A549 (cell line): ENCODE data around the gene KLK7.

ENCODE experiments used
- EHMT2 ChIP-seq: fragments of 200-600 bp; sonication (generic); IDR thresholded peaks from 2 replicates; pipeline ENCODE4 v1.6.1; 2016; ENCODE audit warnings: antibody characterized with exemption, low read depth, mild to moderate bottlenecking, moderate library complexity
- EP300 ChIP-seq, 2 experiments: fragments of >200 bp; sonication (Bioruptor Twin); formaldehyde crosslinking; IDR thresholded peaks; 2 replicates in 1 of 2; 3 replicates in 1 of 2; pipeline ENCODE4 v1.6.1; 2016 to 2017
- ESRRA ChIP-seq: fragments of 150-350 bp; IDR thresholded peaks from 2 replicates; pipeline ENCODE4 v1.6.1; 2014; ENCODE audit warnings: mild to moderate bottlenecking, low read length, borderline replicate concordance
- GATA3 ChIP-seq: IDR thresholded peaks from 2 replicates; pipeline ENCODE4 v1.6.1; 2012; ENCODE audit warnings: borderline replicate concordance
- MAZ ChIP-seq: fragments of 150-350 bp; IDR thresholded peaks from 2 replicates; pipeline ENCODE4 v1.6.1; 2014; ENCODE audit warnings: antibody characterized with exemption, low read depth, low read length, borderline replicate concordance
- NFE2L2 ChIP-seq: fragments of 150-350 bp; conservative IDR thresholded peaks from 2 replicates; pipeline ENCODE4 v1.6.1; 2014; ENCODE audit warnings: low read length
- NPAS2 ChIP-seq: fragments of 250-450 bp; sonication (Bioruptor Pico); IDR thresholded peaks from 2 replicates; pipeline ENCODE4 v1.8.0; 2022; ENCODE audit warnings: mild to moderate bottlenecking, moderate library complexity, borderline replicate concordance
- POLR2A ChIP-seq: IDR thresholded peaks from 2 replicates; pipeline ENCODE4 v1.6.1; 2012; ENCODE audit warnings: mild to moderate bottlenecking, low read length
- ZFP36 ChIP-seq: fragments of 450-650 bp; IDR thresholded peaks from 2 replicates; pipeline ENCODE4 v1.6.1; 2014; ENCODE audit warnings: borderline replicate concordance; ENCODE audit not compliant: partially characterized antibody
- TF ChIP-seq, protein P1 (sequence below): fragments of >200 bp; sonication (Bioruptor Twin); formaldehyde crosslinking; IDR thresholded peaks from 3 replicates; pipeline ENCODE4 v1.5.1; 2016
- TF ChIP-seq, protein P2 (sequence below): fragments of 450-650 bp; IDR thresholded peaks from 2 replicates; pipeline ENCODE4 v1.6.1; 2014; ENCODE audit warnings: antibody characterized with exemption
- TF ChIP-seq, protein P3 (sequence below): IDR thresholded peaks from 2 replicates; pipeline ENCODE4 v1.6.1; 2012; ENCODE audit warnings: low read depth, borderline replicate concordance
- TF ChIP-seq, protein P4 (sequence below): IDR thresholded peaks from 2 replicates; pipeline ENCODE4 v1.6.1; 2012

DNA sequence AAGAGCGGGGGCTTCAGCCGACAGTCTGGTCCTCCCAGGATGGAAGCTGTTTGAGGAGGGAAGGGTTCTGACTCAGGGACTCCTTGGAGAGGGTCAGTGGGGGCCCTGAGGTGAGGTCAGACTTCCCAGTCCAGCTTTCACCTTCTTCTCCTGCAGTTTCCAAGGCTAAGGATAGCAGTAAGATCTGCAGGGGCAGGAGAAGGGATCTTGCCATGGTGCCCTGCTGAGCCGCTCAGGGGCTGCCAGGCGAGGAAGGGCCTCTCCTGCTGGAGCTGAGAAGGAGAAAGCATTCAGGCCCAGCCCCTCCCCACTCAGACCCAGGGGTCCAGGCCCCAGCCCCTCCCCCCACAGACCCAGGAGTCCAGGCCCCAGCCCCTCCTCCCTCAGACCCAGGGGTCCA, 1.5 kb downstream of the KLK7 start:
- TF ChIP-seq NPAS2 (CRISPR knock-in tag) (no peak), POLR2A (no peak), GATA3 (no peak), ZFP36 (no peak), EP300 (IDR thresholded peaks at IDR 0.05) (no peak), NFE2L2 (no peak), EHMT2 (no peak), ESRRA (no peak), MAZ (no peak)
- TF ChIP-seq, protein P1, sequence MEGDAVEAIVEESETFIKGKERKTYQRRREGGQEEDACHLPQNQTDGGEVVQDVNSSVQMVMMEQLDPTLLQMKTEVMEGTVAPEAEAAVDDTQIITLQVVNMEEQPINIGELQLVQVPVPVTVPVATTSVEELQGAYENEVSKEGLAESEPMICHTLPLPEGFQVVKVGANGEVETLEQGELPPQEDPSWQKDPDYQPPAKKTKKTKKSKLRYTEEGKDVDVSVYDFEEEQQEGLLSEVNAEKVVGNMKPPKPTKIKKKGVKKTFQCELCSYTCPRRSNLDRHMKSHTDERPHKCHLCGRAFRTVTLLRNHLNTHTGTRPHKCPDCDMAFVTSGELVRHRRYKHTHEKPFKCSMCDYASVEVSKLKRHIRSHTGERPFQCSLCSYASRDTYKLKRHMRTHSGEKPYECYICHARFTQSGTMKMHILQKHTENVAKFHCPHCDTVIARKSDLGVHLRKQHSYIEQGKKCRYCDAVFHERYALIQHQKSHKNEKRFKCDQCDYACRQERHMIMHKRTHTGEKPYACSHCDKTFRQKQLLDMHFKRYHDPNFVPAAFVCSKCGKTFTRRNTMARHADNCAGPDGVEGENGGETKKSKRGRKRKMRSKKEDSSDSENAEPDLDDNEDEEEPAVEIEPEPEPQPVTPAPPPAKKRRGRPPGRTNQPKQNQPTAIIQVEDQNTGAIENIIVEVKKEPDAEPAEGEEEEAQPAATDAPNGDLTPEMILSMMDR = no peak
- TF ChIP-seq, protein P2, sequence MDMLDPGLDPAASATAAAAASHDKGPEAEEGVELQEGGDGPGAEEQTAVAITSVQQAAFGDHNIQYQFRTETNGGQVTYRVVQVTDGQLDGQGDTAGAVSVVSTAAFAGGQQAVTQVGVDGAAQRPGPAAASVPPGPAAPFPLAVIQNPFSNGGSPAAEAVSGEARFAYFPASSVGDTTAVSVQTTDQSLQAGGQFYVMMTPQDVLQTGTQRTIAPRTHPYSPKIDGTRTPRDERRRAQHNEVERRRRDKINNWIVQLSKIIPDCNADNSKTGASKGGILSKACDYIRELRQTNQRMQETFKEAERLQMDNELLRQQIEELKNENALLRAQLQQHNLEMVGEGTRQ = no peak
- TF ChIP-seq, protein P3, sequence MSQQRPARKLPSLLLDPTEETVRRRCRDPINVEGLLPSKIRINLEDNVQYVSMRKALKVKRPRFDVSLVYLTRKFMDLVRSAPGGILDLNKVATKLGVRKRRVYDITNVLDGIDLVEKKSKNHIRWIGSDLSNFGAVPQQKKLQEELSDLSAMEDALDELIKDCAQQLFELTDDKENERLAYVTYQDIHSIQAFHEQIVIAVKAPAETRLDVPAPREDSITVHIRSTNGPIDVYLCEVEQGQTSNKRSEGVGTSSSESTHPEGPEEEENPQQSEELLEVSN = no peak
- TF ChIP-seq, protein P4, sequence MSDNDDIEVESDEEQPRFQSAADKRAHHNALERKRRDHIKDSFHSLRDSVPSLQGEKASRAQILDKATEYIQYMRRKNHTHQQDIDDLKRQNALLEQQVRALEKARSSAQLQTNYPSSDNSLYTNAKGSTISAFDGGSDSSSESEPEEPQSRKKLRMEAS = no peak
